GM18505 (cell line): ENCODE measurements around the gene PXN.
"Not testable (repeated sequence)": the region's sequence is repeated elsewhere in the genome, so short reads cannot be mapped to it uniquely, and the experiment has no call there.

Experiments
- ATAC-seq: cut with Tn5 transposase; IDR thresholded peaks from one replicate; pipeline ENCODE4 v1.9.1; 2021; ENCODE audit not compliant: unreplicated experiment
- POLR2A ChIP-seq: IDR thresholded peaks from 4 replicates; pipeline ENCODE4 v1.6.1; 2011; ENCODE audit warnings: borderline replicate concordance; ENCODE audit not compliant: insufficient read depth, insufficient read length; ENCODE audit errors: extremely low read depth

The PXN gene

DNA sequence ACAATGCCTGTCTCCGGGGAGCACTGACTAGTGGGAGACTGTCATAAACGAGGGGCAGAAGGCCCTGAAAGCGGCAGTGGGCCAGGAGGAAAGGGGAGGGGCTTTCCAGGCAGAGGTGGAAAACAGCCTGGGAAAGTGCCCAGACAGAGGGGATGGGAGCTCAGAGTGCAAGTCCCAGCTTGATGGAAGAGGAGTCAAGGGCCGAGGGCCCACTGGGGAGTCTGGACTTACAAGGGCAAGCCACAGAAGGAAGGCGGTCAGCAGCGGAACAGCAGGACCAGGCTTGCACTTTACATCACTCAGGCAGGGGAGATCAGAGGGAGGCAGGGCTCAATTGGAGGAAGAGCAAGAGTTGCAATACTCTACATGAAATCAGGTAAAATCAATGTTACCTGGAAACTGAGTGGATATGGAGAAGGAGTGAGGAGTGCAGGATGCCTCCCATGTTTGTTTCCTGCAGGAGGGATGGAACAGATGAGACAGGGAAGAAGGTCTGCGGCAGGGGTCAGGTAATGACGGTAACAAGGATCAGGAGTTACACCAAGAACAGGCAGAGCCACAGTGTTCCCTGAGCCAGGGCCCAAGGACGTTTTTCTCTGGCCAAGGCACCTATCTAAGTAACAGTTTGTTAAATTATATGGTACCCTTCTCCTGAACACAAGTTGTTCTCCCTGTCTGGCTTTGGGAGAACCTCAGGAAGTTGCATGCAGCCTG, 23.8 kb downstream of the PXN start:
- no peak for ATAC-seq
- TF ChIP-seq POLR2A, result no peak

DNA sequence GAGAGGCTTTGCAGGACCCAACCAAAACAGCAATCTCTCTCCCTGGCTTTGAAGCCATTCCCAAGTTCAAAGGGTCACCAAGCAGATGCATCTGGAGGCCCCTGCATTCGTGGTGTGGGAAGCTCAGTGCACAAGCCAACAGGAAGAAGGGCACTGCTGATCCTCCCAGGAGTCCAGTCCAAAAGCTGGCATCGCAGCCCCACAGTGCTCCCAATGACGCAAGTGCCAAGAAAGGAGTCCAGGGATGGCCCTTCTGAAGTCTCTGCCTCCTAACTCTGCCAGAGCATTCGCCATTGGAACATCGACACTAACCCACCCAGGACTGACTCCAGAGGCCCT, 25.1 kb downstream of the PXN start:
- no peak for ATAC-seq
- no peak for TF ChIP-seq POLR2A

DNA sequence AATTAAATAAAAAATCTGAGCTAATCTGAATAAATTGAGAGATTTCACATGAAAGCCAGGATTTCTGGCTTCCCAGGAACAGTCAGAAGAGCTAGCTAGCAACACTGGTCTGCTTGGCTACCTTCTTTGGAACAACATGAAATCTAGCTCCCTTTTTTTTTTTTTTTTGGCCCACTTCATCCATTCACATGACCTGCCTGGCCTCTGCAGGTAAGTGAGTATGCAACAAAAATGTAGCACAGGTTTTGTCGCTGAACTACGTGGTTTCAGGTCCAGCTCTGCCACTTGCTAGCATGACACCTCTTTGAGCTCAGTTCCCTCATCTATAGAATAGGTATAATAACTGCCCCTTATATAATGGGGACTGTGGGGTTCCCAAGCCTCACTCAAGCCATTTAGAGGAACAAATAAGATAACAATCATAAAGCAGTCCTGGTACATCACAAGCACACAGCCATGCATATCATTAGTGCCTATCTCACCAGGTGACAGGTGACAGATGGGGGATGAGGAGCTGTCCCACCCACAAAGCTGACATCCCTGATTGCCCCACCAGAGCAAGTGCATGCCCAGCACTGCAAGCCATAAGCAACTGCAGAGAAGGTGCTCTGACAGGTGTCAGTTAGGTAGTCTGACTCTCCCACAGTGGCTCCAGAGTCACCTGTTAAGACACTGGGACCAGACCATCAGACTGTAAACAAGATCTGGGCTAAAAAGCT, 25.6 kb downstream of the PXN start:
- ATAC-seq, result no peak
- TF ChIP-seq POLR2A, result no peak

DNA sequence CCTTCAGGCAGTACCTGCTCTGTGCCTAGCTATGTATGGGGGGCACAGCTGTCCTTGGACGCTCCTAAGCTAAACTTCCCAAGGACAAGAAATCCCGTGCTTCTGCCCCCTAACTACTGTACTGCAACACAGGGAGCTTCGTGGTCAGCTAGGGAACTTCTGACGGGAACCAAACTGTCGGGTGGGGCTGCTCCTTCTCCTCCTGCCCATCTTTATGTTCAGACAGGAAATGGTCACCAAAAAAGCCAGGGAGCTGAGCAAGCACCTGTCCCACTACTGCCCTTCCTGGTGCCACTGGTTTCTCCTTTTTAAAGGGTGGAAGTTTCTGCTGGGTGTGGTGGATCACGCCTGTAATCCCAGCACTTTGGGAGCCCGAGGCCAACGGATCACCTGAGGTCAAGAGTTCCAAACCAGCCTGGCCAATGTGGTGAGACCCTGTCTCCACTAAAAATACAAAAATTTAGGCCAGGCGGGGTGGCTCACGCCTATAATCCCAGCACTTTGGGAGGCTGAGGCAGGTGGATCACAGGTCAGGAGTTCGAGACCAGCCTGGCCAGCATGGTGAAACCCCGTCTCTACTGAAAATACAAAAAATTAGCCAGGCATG, 26.6 kb downstream of the PXN start:
- TF ChIP-seq POLR2A, result no peak
- no peak for ATAC-seq

DNA sequence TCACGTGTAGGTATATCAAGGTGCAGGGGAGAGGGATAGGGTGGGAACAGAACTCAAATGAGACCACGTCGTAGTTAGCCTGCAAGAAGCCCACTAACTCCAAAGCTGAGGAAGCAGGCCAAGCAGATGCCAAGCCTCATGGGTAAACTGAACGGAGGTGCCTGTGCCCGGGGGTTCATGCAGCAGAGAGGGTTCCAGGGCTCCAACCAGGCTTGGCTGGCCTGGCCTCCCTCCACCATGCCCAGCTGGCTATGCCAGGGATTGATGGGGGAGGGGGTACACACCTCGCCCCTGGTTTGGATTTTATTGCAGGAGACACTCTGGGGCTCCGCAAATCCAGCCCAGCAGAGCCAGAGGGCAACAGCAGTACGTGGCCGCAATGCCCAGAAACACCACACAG, 27.3 kb downstream of the PXN start:
- TF ChIP-seq POLR2A, result no peak
- no peak for ATAC-seq

DNA sequence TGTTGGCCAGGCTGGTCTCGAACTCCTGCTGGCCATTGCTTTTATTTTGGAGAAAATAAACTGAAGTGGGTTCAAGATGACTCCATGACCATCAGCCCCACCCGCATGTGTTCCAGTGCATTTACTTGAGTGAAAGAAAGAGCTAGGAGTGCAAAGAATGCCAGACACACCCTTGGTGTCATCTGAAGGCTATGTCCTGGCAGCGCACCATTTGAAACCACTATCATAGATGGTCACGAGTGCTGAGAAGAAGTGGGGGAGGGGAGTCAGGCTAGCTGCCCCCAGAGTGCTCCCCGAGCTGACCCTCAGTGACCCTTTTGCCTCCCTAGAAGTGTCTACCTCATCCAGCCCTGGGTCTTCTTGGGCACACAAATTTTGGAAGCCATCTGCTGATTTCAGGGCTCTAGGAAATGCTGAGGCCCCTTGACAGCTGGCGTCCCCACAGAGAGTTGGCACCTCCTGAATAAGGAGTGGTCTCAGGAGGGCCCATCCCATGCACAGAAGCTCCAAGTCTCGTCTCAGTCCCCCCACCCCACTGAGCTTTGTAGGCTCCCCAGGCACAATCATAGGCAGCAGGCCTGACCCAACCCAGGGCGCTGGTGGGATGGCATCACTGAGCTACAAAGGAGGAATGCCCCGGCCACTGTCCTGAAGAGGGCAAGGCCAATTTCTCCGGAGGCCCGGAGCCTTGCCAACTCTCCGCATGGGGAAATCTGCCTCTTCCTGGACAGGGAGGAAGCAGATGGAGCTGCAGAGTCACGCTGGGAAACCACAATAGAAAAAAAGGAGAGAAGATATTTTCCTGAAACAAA, 28.0 kb downstream of the PXN start:
- no peak for TF ChIP-seq POLR2A

DNA sequence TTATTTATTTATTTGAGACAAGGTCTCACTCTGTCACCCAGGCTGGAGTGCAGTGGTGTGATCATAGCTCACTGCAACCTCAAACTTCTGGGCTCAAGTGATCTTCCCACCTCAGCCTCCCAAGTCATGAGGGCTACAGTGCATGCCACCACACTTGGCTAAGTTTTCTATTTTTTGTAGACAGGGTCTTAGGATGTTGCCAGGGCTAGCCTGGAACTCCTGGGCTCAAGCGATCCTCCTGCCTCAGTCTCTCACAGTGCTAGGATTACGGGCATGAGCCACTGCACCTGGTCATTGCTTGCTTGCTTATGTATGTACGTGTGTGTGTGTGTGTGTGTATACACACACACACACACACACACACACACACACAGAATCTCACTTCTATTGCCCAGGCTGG, 28.7 kb downstream of the PXN start:
- not testable (repeated sequence) for ATAC-seq

More for the DNA sequence above, 28.0 kb downstream of the PXN start:
- ATAC-seq, result no peak

DNA sequence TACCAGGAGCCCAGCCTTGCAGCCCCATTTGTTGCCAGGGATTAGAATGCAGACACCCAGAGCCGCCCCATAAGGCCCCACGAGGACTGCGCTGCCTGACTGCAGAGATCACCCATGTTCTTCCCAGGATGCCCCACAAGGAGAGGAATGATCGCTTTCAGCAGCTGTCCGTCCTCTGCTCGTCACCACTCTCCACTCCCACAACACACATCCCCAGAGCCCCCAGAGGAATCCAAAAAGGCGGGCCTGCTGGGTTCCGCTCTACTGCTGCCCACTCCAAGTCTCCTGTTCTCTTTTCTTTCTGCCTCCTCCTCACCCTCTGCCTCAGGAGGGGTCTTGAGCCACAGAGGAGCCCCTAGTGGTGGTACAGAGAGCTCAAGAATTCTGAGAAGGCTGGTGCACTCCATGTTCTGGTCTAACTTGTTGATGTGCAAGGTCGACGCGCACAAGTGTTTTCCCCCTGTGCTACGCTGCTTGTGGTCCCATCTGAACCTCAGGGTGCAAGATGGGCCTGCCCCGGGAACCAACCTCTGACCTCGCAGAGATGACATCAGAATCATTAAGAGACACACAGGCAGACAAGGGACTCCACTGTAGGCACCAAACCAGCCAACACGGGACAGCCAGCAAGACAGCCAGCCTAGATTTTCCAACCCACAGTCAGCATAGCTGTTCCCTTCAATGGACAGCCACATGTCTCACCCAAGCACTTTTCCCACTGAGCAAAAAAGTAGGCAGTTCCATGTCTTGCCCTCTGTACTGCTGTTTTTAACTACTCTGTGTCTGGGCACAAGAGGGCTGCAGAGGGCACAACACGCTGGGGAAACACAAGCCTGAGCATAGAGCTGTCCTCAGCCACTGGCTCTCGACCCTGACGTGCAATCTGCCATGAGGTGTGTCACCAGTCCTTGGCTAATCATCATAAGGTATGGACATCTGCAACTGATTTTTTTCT, 29.9 kb downstream of the PXN start:
- ATAC-seq, result no peak
- TF ChIP-seq POLR2A, result no peak

DNA sequence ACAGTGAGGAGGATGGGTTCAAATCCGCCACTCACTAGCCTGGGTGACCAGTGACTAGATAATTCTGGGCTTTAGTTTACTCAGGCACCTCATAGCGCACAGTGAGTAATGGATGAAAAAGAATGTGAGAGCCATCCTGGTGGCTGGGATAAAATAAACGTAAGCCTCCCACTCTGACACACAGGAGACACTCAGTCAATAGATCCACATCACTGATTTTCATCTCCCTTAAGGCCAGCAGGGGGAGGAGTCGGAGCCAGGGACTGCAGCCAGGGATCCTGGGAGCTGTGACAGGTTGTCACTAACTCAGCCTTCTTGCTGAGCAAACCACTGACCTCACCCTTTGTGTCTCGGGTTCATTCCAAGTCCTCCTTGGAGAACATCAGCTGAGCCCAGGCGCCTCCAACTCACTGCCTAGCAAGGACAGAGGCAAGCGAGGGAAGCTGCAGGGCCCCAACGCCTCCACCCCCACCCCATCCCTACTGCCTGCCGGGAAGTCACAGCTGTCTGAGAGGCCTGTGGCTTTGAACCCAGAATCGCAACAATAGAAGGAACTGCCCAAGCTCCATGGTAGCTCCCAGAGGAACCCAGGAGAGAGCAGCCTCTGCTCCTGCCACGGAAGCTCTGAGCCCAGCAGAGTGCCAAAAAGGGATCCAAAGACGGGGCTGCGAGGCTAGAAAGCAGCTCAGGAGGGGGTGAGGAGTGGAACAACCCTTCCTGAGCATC, 30.7 kb downstream of the PXN start:
- TF ChIP-seq POLR2A, result no peak
- ATAC-seq, result no peak

DNA sequence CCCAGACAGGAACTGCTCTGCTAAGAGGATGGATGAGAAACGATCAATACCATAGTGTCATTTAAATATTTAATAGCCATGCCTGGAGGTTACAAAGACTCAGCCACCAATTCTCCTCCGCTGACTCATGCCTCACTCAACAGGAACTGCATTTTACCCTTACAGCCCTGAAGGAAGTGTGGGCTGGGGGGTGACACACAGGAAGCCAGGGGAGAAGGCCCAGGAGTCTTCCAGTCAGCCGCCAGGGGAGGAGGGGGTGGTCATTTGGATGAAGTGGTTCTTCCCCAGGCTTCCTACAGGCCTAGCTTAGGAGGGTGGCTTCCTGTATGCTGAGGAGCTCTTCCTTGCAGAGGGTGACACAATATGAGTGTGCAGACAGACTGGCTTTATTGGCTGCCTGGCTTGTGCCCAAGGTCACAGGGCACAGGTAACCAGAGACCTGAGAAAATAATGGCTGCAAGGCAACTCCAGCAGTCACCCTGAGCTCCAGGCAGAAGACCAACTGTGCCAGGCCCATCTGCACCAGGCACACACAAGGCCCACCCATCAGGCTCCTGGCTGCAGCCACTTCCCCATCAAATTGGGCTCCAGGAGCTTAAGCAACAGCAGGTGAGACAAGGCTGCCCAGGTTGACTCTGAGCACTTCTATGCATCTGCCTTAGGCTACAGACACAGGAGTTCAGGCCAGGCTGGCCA, 34.1 kb downstream of the PXN start:
- no peak for TF ChIP-seq POLR2A
- ATAC-seq, result no peak

DNA sequence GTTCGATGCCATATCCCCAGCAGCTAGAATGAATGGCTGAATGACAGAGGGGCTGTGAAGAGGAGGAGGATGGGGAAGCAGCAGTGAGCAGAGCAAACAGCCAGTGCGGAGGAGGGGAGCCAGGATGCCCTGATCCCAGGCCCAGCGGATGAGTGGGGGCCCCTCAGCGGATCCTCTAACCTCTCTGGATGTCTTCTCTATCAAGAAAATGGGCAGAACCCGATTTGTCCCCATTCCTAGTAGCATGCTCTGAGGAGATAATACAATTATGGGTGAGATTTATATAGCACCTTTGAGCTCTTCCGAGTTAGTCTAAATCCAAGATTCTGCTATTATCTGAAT, 34.6 kb downstream of the PXN start:
- TF ChIP-seq POLR2A, result no peak

More for the DNA sequence above, 34.6 kb downstream of the PXN start:
- ATAC-seq, result no peak
